ENCODE measurements around the gene PRR22.

- TF ChIP-seq POLR2A (IDR thresholded peaks at IDR 0.05) (no peak), CTCF (IDR thresholded peaks at IDR 0.05) (no peak)
These were observed 37.1 kb upstream of the PRR22 start for GRCh38 chr19:5821521-5822180.
